Fibroblast of the aortic adventitia (primary cell): Measurements from ENCODE around the gene SDCBP2. TPM values are rescaled to one million over a fixed set of nuclear protein-coding genes. Genes with fewer than 3 reads are reported as not detected.

Experiments used
- DNase-seq: peaks from one replicate; pipeline ENCODE4 v3.0.0-alpha.2; 2010; ENCODE audit warnings: low read depth
- H3K4me3 ChIP-seq: 2 replicates; pipeline ENCODE4 v1.5.1; 2011; ENCODE audit warnings: low read depth, mild to moderate bottlenecking, control low read depth, low read length, moderate library complexity
- CTCF ChIP-seq: IDR thresholded peaks from 2 replicates; pipeline ENCODE4 v1.5.1; 2011; ENCODE audit warnings: mild to moderate bottlenecking, low read length, control low read depth, inconsistent platforms; ENCODE audit not compliant: insufficient read depth
- total RNA-seq: library from RNA; depleted of rRNA; stranded (reverse); fragments of >200 nt; gene quantifications from 2 replicates; pipeline ENCODE4 v1.2.3, GENCODE V29; 2012; ENCODE audit warnings: low replicate concordance

SDCBP2 gene
- total RNA-seq, 1 donor, result 1.4 TPM

- H3K4me3 ChIP-seq, result no peak overlapping the region
- DNase-seq, result peak; percentile 62
- no peak for TF ChIP-seq CTCF
Measured at GRCh38 chr20:1301031-1301529, 27.9 kb downstream of the SDCBP2 start.

GRCh38 chr20:1300083-1300840, 28.7 kb downstream of the SDCBP2 start:
- no peak for TF ChIP-seq CTCF
- no peak for DNase-seq
- H3K4me3 ChIP-seq, result no peak overlapping the region

GRCh38 chr20:1299522-1299921, 29.4 kb downstream of the SDCBP2 start:
- no peak overlapping the region for H3K4me3 ChIP-seq
- no peak for DNase-seq
- TF ChIP-seq CTCF, result no peak

- no peak overlapping the region for H3K4me3 ChIP-seq
- DNase-seq, result no peak
- no peak for TF ChIP-seq CTCF
Measured at GRCh38 chr20:1298888-1299511, 29.9 kb downstream of the SDCBP2 start.

GRCh38 chr20:1298166-1298565, 30.8 kb downstream of the SDCBP2 start:
- H3K4me3 ChIP-seq, result no peak overlapping the region
- no peak for DNase-seq
- TF ChIP-seq CTCF, result no peak

- no peak overlapping the region for H3K4me3 ChIP-seq
- no peak for TF ChIP-seq CTCF
- DNase-seq, result no peak
Measured at GRCh38 chr20:1297486-1297885, 31.5 kb downstream of the SDCBP2 start.
